ENCODE results near the gene ROBO1.

ROBO1 gene

DNA sequence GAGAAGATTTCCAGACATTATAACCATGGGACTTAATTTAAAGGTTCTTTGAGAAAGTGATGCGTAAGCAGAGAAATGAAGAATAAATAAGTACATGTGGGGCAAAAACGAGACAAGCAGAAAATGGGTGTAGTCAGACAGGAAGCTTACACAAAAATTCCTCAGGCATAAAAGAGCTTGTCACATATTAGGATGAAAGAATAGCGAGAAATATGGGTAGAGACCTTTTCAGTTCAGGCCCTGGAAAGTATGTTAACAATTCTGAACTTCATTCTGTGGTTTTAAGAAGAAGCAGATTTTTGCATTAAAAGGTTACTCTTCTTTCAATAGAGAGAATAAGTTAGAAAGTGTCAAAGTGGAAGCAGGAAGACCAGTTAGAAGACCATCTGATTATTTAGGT, 352.4 kb downstream of the ROBO1 start:
- no peak overlapping the region for H3K4me3 ChIP-seq (ENCODE audit: low read depth, low read length)
- TF ChIP-seq, protein P1, sequence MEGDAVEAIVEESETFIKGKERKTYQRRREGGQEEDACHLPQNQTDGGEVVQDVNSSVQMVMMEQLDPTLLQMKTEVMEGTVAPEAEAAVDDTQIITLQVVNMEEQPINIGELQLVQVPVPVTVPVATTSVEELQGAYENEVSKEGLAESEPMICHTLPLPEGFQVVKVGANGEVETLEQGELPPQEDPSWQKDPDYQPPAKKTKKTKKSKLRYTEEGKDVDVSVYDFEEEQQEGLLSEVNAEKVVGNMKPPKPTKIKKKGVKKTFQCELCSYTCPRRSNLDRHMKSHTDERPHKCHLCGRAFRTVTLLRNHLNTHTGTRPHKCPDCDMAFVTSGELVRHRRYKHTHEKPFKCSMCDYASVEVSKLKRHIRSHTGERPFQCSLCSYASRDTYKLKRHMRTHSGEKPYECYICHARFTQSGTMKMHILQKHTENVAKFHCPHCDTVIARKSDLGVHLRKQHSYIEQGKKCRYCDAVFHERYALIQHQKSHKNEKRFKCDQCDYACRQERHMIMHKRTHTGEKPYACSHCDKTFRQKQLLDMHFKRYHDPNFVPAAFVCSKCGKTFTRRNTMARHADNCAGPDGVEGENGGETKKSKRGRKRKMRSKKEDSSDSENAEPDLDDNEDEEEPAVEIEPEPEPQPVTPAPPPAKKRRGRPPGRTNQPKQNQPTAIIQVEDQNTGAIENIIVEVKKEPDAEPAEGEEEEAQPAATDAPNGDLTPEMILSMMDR (IDR thresholded peaks at IDR 0.05; ENCODE audit: low read depth, low read length): no peak

DNA sequence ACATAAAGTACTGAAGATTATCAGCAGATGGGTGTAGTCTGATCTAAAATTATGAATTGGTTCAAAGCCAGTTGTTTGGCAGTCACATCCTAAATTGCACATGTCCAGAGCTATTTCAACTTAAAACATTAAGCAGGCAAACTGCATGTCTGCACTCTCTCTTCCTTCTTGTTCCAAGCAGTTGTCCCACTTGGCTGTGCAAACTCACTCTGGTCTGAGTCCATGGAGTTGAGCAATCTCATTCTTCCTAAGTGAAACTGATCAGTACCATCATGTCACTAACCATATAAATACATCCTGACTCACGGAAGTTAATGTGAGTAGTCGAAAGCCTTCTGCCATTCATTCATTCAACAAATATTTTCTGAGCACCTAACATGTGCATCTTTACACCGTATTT, 353.0 kb downstream of the ROBO1 start:
- TF ChIP-seq, protein P1 (IDR thresholded peaks at IDR 0.05; ENCODE audit: low read depth, low read length): no peak

DNA sequence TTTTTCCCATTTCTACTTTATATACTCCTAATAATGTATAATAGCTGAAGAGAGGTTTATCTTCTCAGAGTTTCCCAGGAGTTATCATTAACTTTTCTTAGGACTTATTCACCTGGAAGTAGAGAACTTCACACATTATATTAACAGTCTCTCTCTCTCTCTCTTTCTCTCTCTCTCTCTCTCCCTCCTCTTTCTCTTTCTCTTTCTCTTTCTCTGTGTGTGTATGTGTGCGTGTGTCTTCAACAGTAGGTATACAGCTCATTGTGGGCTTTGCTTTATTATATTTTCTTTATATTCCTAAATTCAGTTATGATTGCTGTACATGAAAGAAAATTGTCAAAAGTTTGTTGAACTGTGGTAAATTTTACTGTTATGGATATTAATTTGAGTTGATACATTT, 353.8 kb downstream of the ROBO1 start:
- peak overlapping the region; percentile 20; the same call in 1 of the 2 replicates for H3K4me3 ChIP-seq (ENCODE audit: low read depth, low read length)
- TF ChIP-seq, protein P1 (IDR thresholded peaks at IDR 0.05; ENCODE audit: low read depth, low read length): no peak

More for the DNA sequence above, 353.0 kb downstream of the ROBO1 start:
- no peak overlapping the region for H3K4me3 ChIP-seq (ENCODE audit: low read depth, low read length)

DNA sequence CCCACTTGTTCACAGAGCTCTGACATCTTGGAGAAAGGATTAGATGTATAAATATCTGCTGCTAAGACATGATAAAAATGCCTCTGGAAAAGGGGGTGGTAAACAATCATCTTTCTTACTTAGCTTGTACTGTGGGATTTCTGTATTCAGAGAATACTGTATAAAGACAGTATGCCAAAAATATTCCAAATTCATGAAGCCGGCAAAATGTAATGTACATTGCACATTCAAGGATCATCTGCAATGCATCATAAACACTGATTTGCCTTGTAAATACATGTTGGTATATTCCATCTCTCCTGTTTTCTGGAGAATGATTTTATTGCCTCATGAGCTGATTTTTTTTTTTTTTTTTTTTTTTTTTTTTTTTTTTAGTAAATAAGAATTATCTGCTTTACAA, 355.3 kb downstream of the ROBO1 start:
- H3K4me3 ChIP-seq (ENCODE audit: low read depth, low read length): no peak overlapping the region
- TF ChIP-seq, protein P1 (IDR thresholded peaks at IDR 0.05; ENCODE audit: low read depth, low read length): no peak

DNA sequence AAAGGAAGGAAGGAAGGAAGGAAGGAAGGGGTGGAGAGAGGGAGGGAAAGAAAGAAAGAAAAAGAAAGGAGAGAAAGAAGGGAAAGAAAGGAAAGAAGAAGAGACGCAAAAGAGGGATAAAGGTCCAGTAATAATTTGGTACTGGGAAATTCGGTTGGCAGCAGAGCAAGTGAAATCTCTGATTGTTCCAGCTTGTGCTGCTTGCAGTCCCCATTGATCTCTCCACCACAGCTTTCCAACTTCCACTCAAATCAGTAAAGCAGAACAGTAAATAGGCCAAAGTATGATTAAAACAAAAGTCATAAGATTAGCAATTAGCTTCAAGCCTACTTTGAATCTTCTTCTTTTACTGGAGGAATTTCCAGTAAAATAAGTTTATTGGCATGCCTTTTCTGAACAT, 357.2 kb downstream of the ROBO1 start:
- H3K4me3 ChIP-seq (ENCODE audit: low read depth, low read length): no peak overlapping the region
- TF ChIP-seq, protein P1 (IDR thresholded peaks at IDR 0.05; ENCODE audit: low read depth, low read length): no peak

DNA sequence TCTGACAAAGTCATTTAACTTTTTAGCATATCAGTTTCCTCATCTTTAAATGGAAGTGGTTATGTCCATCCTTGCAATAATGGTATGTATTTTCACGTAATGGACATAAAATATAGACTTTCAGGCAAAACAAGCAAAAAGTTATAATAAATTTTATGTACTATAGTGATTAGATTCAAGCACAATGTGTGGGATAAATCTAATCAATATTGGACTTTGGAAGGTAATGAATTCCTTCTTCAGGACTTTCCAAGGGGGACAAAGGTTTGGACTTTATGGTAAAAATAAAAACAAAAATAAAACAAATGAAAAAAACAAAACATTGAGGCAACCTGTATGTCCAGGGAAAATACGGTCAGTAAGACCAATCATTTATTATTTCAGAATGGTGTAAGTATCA, 357.7 kb downstream of the ROBO1 start:
- TF ChIP-seq, protein P1 (IDR thresholded peaks at IDR 0.05; ENCODE audit: low read depth, low read length): no peak
- H3K4me3 ChIP-seq (ENCODE audit: low read depth, low read length): no peak overlapping the region

DNA sequence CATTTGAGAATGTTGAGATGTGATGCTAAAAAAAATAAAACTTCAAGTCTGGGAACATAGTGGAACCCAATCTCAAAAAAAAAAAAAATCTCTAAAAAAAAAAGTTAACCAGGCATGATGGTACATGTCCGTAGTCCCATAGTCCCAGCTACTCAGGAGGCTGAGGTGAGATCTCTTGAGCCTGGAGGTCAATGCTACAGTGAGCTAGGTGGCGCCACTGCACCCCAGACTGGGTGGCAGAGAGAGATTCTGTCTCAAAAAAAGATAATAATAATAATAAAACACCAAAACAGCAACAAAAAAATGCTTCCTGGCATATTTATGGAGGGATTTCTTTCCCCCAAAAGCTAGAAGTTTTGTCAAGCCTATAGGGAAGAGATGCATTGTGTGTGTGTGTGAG, 361.6 kb downstream of the ROBO1 start:
- TF ChIP-seq, protein P1 (IDR thresholded peaks at IDR 0.05; ENCODE audit: low read depth, low read length): no peak
- H3K4me3 ChIP-seq (ENCODE audit: low read depth, low read length): no peak overlapping the region
